AG08396 (cell line): ENCODE measurements around the gene P2RX7.

Source experiments
- DNase-seq: peaks from one replicate; pipeline ENCODE4 v3.0.0; 2012; ENCODE audit warnings: low spot score, mixed read lengths

The P2RX7 gene

GRCh38 chr12:121110211-121110940 is 22.3 kb upstream of the P2RX7 start:
- DNase-seq, result peak; percentile 66

DNA sequence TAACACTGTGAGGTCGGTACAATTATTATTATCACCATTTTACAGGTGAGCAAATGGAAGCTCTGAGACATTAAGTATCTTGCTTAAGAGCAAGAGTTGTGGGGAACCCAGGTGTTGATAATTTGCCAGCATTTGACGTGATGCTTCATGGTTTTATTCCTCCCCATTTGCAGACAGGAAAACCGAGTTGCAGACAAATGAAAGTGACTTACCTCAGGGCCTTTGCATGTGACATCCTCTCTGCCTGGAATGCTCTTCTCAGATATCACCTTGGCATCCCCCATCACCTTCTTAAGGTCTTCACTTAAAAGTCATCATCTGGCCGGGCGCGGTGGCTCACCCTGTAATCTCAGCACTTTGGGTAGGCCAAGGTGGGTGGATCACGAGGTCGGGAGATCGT is 21.0 kb upstream of the P2RX7 start:
- no peak for DNase-seq

- no peak for DNase-seq
Observed at GRCh38 chr12:121112496-121112895, 20.2 kb upstream of the P2RX7 start.

GRCh38 chr12:121113057-121113456 is 19.6 kb upstream of the P2RX7 start:
- no peak for DNase-seq

DNA sequence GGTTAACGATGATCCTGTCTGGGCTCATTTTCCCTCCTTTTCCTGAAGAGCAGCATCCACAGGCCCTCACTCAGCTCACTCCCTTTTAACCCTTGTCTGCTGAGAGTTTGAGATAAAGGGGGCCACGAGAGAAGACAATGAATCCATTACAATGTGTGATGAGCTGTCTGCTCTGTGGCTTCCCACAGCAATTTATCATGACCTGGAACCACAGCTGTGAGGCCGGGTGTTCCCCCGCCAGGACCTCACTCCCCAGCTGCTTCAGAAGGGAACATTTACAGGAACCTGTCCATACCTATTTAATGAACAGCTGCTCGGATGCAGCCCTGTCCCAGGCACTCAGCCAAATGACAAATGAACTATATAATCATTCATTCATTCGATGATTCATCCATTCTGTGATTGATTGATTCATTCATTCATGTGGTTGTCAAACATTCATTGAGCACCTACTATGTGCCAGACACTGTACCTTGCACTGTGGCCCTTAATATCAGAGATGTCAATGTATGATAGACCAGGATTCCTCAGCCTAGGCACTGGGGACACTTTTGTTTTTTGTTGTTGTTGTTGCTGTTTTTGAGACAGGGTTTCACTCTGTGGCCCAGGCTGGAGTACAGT is 18.5 kb upstream of the P2RX7 start:
- DNase-seq, result no peak

GRCh38 chr12:121114806-121115205 is 17.9 kb upstream of the P2RX7 start:
- no peak for DNase-seq

- DNase-seq, result no peak
Observed at GRCh38 chr12:121115530-121115929, 17.1 kb upstream of the P2RX7 start.

DNA sequence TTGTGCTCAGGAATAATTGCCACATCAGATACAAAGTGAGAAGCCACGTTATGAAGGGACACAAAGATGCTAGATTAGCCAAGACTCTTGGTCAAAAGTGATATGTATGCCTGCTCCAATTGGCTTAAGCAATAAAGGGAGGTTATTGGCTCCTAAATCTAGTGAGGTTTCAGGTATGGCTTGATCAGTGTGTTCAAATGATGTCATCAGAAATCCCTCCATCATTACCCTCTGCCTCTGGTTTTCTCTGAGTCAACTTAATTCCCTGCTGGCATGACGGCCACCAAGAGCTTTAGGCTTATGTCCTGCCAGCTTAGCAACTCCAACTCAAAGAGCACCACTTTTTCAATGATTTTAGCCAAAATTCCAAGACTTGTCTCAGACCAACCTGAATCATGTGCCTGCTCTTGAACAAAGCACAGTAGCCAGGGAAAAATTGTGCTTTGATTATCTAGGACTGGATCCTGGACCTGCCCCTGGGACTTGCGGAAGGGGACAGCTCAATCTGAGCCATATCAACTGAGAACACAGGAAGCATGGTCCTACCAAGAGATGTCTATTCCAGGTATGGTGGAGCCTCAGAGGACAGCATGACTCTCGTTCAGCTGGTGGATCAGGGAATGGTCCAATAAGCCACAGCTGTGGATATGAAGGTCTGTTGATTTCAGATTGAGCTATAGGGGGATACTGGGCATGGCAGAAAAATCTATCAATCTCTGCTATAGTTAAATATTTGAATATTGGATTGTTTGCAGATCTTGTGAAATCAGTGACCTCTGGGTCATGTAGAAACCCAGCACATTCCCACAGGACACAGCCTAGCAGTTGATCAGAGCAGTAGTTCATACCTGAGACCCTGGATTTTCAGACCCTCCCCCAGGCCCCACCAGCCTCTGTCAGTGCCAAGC is 16.1 kb upstream of the P2RX7 start:
- no peak for DNase-seq

DNA sequence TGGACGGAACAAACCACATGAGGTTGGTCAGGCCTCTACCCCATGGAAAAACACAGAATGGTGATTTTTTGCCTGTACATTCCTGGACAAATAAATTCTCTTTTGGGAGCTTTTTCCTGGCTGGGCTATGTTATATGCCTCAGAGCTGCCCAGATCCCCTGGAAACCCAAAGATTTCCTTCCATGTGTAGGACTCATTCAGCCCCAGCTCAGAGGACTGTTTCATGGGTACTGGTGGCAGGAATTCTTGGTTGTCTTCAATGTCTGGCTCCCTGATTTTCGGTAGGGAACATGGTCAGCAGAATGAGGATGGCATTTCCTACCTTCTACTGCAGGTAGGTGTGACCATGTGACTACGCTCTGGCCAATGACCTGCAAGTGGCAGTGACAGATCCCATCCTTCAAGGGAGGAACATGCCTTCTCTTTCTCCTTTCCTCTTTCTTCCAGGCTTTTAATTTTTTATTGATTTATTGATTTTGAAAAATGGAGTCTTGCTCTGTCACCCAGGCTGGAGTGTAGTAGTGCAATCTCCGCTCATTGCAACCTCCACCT is 15.4 kb upstream of the P2RX7 start:
- no peak for DNase-seq

DNA sequence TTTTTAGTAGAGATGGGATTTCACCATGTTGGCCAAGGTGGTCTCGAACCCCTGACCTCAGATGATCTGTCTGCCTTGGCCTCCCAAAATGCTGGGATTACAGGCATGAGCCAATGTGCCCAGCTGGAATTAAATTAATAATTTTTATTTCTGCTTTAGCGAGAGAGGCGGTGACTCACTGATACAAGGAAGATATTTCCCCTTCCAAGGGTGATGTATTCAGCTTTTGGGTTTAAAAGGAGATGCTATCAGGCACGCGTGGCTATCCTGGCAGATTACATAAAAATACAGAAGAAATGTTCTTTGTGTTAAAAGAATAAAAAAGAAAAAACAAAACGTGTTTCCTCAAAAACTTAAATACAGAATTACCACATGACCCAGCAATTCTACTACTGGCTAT is 12.4 kb upstream of the P2RX7 start:
- DNase-seq, result no peak

GRCh38 chr12:121120989-121121755 is 11.5 kb upstream of the P2RX7 start:
- no peak for DNase-seq

DNA sequence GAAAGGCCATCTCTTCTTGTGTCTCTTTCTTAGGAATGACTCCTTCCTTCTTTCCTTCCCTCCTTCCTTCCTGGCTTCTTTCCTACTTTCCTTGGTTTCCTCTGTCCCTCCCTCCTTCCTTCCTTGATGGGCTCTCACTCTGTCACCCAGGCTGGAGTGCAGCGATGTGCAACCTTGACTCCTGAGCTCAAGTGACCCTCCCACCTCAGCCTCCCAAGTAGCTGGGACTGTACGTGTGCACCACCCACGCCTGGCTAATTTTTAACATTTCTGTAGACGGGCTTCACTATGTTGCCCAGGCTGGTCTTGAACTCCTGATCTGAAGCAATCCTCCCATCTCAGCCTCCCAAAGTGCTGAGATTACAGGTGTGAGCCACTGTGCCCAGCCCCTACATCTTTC is 10.9 kb upstream of the P2RX7 start:
- no peak for DNase-seq

DNA sequence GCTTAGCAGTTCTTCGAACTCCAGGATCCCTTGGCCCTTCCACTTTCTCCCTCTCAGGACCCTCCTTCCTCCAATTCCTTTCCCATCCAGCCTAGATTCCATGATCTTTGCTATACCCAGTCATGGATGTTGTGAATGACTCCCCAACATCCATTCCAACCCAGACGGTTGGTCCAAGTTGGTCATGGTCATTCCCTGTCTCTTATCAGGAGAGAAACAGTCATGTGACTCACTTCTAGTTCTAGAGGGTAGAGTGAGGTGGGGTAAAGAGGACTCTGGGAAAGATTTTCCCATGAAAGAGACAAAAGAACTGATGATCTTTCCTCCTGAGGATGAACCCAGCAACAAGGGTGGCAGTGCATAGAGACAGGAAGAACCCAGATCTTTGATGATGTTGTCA is 9.2 kb upstream of the P2RX7 start:
- no peak for DNase-seq

- DNase-seq, result peak; percentile 80
Observed at GRCh38 chr12:121124402-121125109, 8.1 kb upstream of the P2RX7 start.

GRCh38 chr12:121127501-121127900 is 5.2 kb upstream of the P2RX7 start:
- DNase-seq, result no peak

GRCh38 chr12:121128908-121129810 is 3.5 kb upstream of the P2RX7 start:
- peak; percentile 87 for DNase-seq

DNA sequence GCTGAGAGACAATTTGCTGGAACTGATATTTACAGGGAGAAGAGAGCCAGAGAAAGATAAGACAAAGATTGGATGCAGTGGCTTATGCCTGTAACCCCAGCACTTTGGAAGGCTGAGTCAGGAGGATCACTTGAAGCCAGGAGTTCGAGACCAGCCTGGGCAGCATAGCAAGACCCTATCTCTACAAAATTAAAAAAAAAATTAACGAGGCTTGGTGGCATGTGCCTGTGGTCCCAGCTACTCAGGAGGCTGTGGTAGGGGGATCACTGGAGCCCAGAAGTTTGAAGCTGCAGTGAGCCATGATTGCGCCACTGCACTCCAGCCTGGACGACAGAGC is 2.9 kb upstream of the P2RX7 start:
- DNase-seq, result no peak

DNA sequence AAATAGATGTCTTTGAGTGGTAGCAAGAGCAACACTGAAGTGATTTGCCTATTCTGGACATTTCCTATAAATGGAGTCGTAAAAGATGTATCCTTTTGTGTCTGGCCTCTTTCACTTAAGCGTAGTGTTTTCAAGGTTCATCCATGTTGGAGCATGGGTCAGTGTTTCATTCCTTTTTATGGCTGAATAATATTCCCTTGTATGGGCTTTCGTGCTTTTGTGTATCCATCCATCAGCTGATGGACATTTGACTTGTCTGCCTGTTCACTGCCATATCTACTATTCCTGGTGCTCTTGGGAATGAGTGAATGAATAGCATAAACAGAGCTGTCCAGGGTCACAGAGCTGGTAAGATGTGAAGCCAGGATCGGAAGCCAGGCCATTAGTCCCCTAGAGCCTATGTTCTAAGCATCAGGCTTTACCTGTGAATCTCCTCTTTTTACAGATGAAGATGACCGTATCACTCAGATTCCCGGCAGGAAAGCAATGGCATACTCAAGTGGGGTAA is 1.8 kb upstream of the P2RX7 start:
- no peak for DNase-seq

GRCh38 chr12:121131941-121132341 is 735 bp upstream of the P2RX7 start:
- DNase-seq, result no peak

DNA sequence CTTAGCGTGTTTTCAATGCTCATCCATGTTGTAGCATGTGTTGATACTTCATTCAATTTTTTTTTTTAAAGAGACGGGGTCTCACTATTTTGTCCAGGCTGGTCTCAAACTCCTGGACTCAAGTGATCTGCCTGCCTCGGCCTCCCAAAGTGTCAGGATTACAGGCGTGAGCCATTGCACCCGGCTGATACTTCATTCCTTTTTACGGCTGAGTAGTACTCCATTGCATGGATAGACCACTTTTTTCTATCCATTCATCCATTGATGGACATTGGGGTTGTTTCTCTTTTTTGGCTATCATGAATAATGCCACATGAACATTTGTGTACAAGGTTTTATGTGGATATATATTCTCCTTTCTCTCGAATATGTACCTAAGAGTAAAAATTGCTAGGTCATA is 1.2 kb downstream of the P2RX7 start:
- DNase-seq, result no peak
